Measurements from ENCODE around the gene CST6. TPM values are rescaled to one million over a fixed set of nuclear protein-coding genes. Genes with fewer than 3 reads are reported as not detected.

The CST6 gene
- total and polyA plus RNA-seq, 2 of the 4 experiments (the other 2 are of a cell fraction): 0.54 to 3.0 TPM

GRCh38 chr11:66008095-66008467 is 3.7 kb upstream of the CST6 start:
- H4K20me1 ChIP-seq (ENCODE audit: insufficient read depth, low read length): no peaks in the 10 kb centered on the region
- H4K5ac ChIP-seq (ENCODE audit: low read depth, low read length): no peak overlapping the region
- DNase-seq (no peak), ATAC-seq (ENCODE audit: low read depth) (no peak)
- no peak overlapping the region for H3K4ac ChIP-seq (ENCODE audit: low read depth, low read length)
- no peak overlapping the region for H2AFZ ChIP-seq (replicated peaks; ENCODE audit: low read length, poor library complexity)
- H3K4me3 ChIP-seq (ENCODE audit: insufficient read depth, low read depth, low read length): no peak overlapping the region
- no peaks in the 10 kb centered on the region; the same call in none of the 2 replicates for H3K4me1 ChIP-seq (ENCODE audit: control insufficient read depth, insufficient read depth, low read length)
- no peak overlapping the region for H4K8ac ChIP-seq (ENCODE audit: low read depth in 2 of 2, low read length in 2 of 2)
- H3K9ac ChIP-seq (ENCODE audit: low read depth, low read length): no peak overlapping the region
- BruUV-seq (replicated peaks): no TSS peak
- intact Hi-C loops (cut with micrococcal nuclease) (no loop called here), dilution Hi-C loops (cut with HindIII; ENCODE audit: low sequenced_read_pairs, unreplicated experiment) (no loop called here), in situ Hi-C loops (cut with MboI; ENCODE audit: low sequenced_read_pairs) (no loop called here)
- TF ChIP-seq MXI1 (IDR thresholded peaks at IDR 0.05; ENCODE audit: borderline replicate concordance, low read depth, low read length): no peak
- no peak for TF ChIP-seq BHLHE40 (IDR thresholded peaks at IDR 0.05; ENCODE audit: low read depth, low read length)
- TF ChIP-seq, protein P1, sequence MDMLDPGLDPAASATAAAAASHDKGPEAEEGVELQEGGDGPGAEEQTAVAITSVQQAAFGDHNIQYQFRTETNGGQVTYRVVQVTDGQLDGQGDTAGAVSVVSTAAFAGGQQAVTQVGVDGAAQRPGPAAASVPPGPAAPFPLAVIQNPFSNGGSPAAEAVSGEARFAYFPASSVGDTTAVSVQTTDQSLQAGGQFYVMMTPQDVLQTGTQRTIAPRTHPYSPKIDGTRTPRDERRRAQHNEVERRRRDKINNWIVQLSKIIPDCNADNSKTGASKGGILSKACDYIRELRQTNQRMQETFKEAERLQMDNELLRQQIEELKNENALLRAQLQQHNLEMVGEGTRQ (IDR thresholded peaks at IDR 0.05; ENCODE audit: low read depth, low read length): no peak
- no peak for TF ChIP-seq MAFK (IDR thresholded peaks at IDR 0.05; ENCODE audit: low read depth, low read length)
- TF ChIP-seq CHD1 (IDR thresholded peaks at IDR 0.05; ENCODE audit: low read depth, low read length): no peak
- no peak for TF ChIP-seq RCOR1 (IDR thresholded peaks at IDR 0.05; ENCODE audit: insufficient replicate concordance, low read length)
- TF ChIP-seq NFE2L2 (IDR thresholded peaks at IDR 0.05; ENCODE audit: low read depth, low read length): no peak
- no peak for TF ChIP-seq RFX5 (IDR thresholded peaks at IDR 0.05; ENCODE audit: low read depth, low read length)
- no peak for TF ChIP-seq CEBPB (IDR thresholded peaks at IDR 0.05; ENCODE audit: low read depth, low read length)
- no peak for TF ChIP-seq RAD21 (IDR thresholded peaks at IDR 0.05; ENCODE audit: low read length)
- no peak for TF ChIP-seq POLR2A (IDR thresholded peaks at IDR 0.05; ENCODE audit: low read depth, low read length)
- TF ChIP-seq ELK1 (IDR thresholded peaks at IDR 0.05; ENCODE audit: borderline replicate concordance, low read depth, low read length): no peak
- TF ChIP-seq MAZ (IDR thresholded peaks at IDR 0.05; ENCODE audit: borderline replicate concordance, low read depth, low read length): no peak
- TF ChIP-seq, protein P2, sequence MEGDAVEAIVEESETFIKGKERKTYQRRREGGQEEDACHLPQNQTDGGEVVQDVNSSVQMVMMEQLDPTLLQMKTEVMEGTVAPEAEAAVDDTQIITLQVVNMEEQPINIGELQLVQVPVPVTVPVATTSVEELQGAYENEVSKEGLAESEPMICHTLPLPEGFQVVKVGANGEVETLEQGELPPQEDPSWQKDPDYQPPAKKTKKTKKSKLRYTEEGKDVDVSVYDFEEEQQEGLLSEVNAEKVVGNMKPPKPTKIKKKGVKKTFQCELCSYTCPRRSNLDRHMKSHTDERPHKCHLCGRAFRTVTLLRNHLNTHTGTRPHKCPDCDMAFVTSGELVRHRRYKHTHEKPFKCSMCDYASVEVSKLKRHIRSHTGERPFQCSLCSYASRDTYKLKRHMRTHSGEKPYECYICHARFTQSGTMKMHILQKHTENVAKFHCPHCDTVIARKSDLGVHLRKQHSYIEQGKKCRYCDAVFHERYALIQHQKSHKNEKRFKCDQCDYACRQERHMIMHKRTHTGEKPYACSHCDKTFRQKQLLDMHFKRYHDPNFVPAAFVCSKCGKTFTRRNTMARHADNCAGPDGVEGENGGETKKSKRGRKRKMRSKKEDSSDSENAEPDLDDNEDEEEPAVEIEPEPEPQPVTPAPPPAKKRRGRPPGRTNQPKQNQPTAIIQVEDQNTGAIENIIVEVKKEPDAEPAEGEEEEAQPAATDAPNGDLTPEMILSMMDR (conservative IDR thresholded peaks at IDR 0.05; ENCODE audit: low read depth, low read length): no peak
- no peak for TF ChIP-seq FOS (IDR thresholded peaks at IDR 0.05; ENCODE audit: low read depth, low read length)
- no peak for TF ChIP-seq SMC3 (IDR thresholded peaks at IDR 0.05; ENCODE audit: low read depth, low read length)
- H2AK5ac ChIP-seq (ENCODE audit: low read depth, low read length): no peak overlapping the region
- ChIA-PET CTCF (no interaction called here), POLR2A (ENCODE audit: unreplicated experiment) (no interaction called here)
- H2BK15ac ChIP-seq (ENCODE audit: low read depth, low read length): no peak overlapping the region
- H3K23ac ChIP-seq (ENCODE audit: low read depth, low read length): no peak overlapping the region
- no peak overlapping the region for H2BK5ac ChIP-seq (ENCODE audit: low read depth, low read length, poor library complexity, severe bottlenecking)
- no peak overlapping the region for H4K91ac ChIP-seq (ENCODE audit: insufficient read depth, low read depth, low read length)
- H3K27me3 ChIP-seq (ENCODE audit: control insufficient read depth, insufficient read depth, low read length): peaks cover 13% of the 10 kb centered on the region
- H3K56ac ChIP-seq (ENCODE audit: extremely low read depth, insufficient read depth, low read length): no peak overlapping the region
- WGBS, 2 experiments (ENCODE audit: extremely low coverage in 2 of 2, insufficient read length in 1 of 2): no CpG with 5 or more reads among the region's 2 CpGs
- H3K4me2 ChIP-seq (ENCODE audit: low read depth, low read length): no peak overlapping the region
- H3K9me3 ChIP-seq (ENCODE audit: control insufficient read depth, insufficient read depth, low read length): no peaks in the 10 kb centered on the region
- peaks cover 7% of the 10 kb centered on the region; the same call in 1 of the 2 replicates for H3K36me3 ChIP-seq (ENCODE audit: control insufficient read depth, insufficient read depth, low read length)
- H2BK120ac ChIP-seq (ENCODE audit: low read depth, low read length): no peak overlapping the region
- H3K27ac ChIP-seq (ENCODE audit: insufficient read depth, low read length): no peak overlapping the region
- no peak overlapping the region for H3K14ac ChIP-seq (replicated peaks; ENCODE audit: low read depth, low read length)
- no peak overlapping the region for H2BK20ac ChIP-seq (ENCODE audit: low read depth, low read length)
- H2AK9ac ChIP-seq (replicated peaks; ENCODE audit: low read depth, low read length, poor library complexity): no peak overlapping the region
- peaks cover 10 to 12% of the 10 kb centered on the region in 2 experiments; a peak in 3 of 4 replicates for H3K79me1 ChIP-seq (ENCODE audit: low read depth in 1 of 2, low read length in 2 of 2)
- 0 out of 2 replicates have a peak, but pooled peaks cover 3% of the 10 kb centered on the region for H3K9me1 ChIP-seq (ENCODE audit: insufficient read depth, low read length)
- H3K18ac ChIP-seq (ENCODE audit: low read depth, low read length): no peak overlapping the region

Data from IMR-90 (cell line).